SK-N-SH treated with all-trans-retinoic acid at 6 μM for 48 hours (cell line): ENCODE measurements around the gene SAMD8.
"Not testable (repeated sequence)": the region's sequence is repeated elsewhere in the genome, so short reads cannot be mapped to it uniquely, and the experiment has no call there.

ENCODE experiments used
- ATAC-seq: fragments of 200-7000 bp; cut with Tn5 transposase; 3 replicates; pipeline ENCODE4 v1.9.1; 2020; ENCODE audit warnings: mild to moderate bottlenecking, moderate library complexity
- ARNTL ChIP-seq: fragments of 450-650 bp; formaldehyde crosslinking; IDR thresholded peaks from 2 replicates; pipeline ENCODE4 v1.5.0; 2020; ENCODE audit warnings: low read depth, mild to moderate bottlenecking, moderate library complexity, borderline replicate concordance
- BACH2 ChIP-seq: fragments of 250-450 bp; sonication (Bioruptor Pico); IDR thresholded peaks from 2 replicates; pipeline ENCODE4 v1.9.0; 2021; ENCODE audit warnings: mild to moderate bottlenecking, borderline replicate concordance
- ESRRG ChIP-seq: fragments of 250-450 bp; sonication (Bioruptor Pico); IDR thresholded peaks from 2 replicates; pipeline ENCODE4 v1.6.1; 2021; ENCODE audit warnings: mild to moderate bottlenecking
- ISL1 ChIP-seq: fragments of 250-450 bp; sonication (Bioruptor Pico); IDR thresholded peaks from 2 replicates; pipeline ENCODE4 v2.1.2; 2022; ENCODE audit warnings: mild to moderate bottlenecking, moderate library complexity
- OSR1 ChIP-seq: fragments of 250-450 bp; sonication (Bioruptor Pico); IDR thresholded peaks from 2 replicates; pipeline ENCODE4 v1.8.0; 2022; ENCODE audit warnings: moderate library complexity, mild to moderate bottlenecking, inconsistent platforms
- PPARA ChIP-seq: fragments of 250-450 bp; sonication (Bioruptor Pico); IDR thresholded peaks from 2 replicates; pipeline ENCODE4 v1.5.0; 2020; ENCODE audit warnings: mild to moderate bottlenecking, borderline replicate concordance
- RARB ChIP-seq: fragments of 250-450 bp; sonication (Bioruptor Pico); IDR thresholded peaks from 2 replicates; pipeline ENCODE4 v1.8.0; 2021; ENCODE audit warnings: mild to moderate bottlenecking, moderate library complexity
- SNAI2 ChIP-seq: fragments of 250-450 bp; sonication (Bioruptor Pico); IDR thresholded peaks from 2 replicates; pipeline ENCODE4 v1.5.0; 2020; ENCODE audit warnings: mild to moderate bottlenecking, moderate library complexity
- TCF4 ChIP-seq: fragments of 250-450 bp; sonication (Bioruptor Pico); IDR thresholded peaks from 2 replicates; pipeline ENCODE4 v1.8.0; 2021; ENCODE audit warnings: mild to moderate bottlenecking, moderate library complexity, borderline replicate concordance
- TOX ChIP-seq: fragments of 250-450 bp; sonication (Bioruptor Pico); IDR thresholded peaks from 2 replicates; pipeline ENCODE4 v1.8.0; 2021; ENCODE audit warnings: mild to moderate bottlenecking, moderate library complexity, borderline replicate concordance
- ZC3H10 ChIP-seq: fragments of 250-450 bp; sonication (Bioruptor Pico); IDR thresholded peaks from 2 replicates; pipeline ENCODE4 v1.5.1; 2021; ENCODE audit warnings: mild to moderate bottlenecking, moderate library complexity
- ZFP30 ChIP-seq: fragments of 450-650 bp; formaldehyde crosslinking; IDR thresholded peaks from 2 replicates; pipeline ENCODE4 v1.5.0; 2022; ENCODE audit warnings: mild to moderate bottlenecking, moderate library complexity
- ZNF565 ChIP-seq: fragments of 450-650 bp; formaldehyde crosslinking; conservative IDR thresholded peaks from 2 replicates; pipeline ENCODE4 v1.5.0; 2020; ENCODE audit warnings: low read depth, mild to moderate bottlenecking, moderate library complexity
- ZNF8 ChIP-seq: fragments of 450-650 bp; formaldehyde crosslinking; IDR thresholded peaks from 2 replicates; pipeline ENCODE4 v1.5.0; 2020; ENCODE audit warnings: mild to moderate bottlenecking, moderate library complexity
- TF ChIP-seq, protein P1 (sequence below): fragments of 250-450 bp; sonication (Bioruptor Pico); IDR thresholded peaks from 2 replicates; pipeline ENCODE4 v1.8.0; 2020; ENCODE audit warnings: mild to moderate bottlenecking, moderate library complexity, borderline replicate concordance
- TF ChIP-seq, protein P2 (sequence below): fragments of 250-450 bp; sonication (Bioruptor Pico); IDR thresholded peaks from 2 replicates; pipeline ENCODE4 v1.5.1; 2021; ENCODE audit warnings: mild to moderate bottlenecking, moderate library complexity
- TF ChIP-seq, protein P3 (sequence below): fragments of 250-450 bp; sonication (Bioruptor Pico); IDR thresholded peaks from 2 replicates; pipeline ENCODE4 v1.5.0; 2020; ENCODE audit warnings: mild to moderate bottlenecking, moderate library complexity
- TF ChIP-seq, protein P4 (sequence below): fragments of 250-450 bp; sonication (Bioruptor Pico); IDR thresholded peaks from 2 replicates; pipeline ENCODE4 v1.8.0; 2021; ENCODE audit warnings: low read depth, mild to moderate bottlenecking, moderate library complexity, borderline replicate concordance
- TF ChIP-seq, protein P5 (sequence below): fragments of 250-450 bp; sonication (Bioruptor Pico); IDR thresholded peaks from 2 replicates; pipeline ENCODE4 v1.5.1; 2020; ENCODE audit warnings: low read depth, mild to moderate bottlenecking, moderate library complexity

The SAMD8 gene

DNA sequence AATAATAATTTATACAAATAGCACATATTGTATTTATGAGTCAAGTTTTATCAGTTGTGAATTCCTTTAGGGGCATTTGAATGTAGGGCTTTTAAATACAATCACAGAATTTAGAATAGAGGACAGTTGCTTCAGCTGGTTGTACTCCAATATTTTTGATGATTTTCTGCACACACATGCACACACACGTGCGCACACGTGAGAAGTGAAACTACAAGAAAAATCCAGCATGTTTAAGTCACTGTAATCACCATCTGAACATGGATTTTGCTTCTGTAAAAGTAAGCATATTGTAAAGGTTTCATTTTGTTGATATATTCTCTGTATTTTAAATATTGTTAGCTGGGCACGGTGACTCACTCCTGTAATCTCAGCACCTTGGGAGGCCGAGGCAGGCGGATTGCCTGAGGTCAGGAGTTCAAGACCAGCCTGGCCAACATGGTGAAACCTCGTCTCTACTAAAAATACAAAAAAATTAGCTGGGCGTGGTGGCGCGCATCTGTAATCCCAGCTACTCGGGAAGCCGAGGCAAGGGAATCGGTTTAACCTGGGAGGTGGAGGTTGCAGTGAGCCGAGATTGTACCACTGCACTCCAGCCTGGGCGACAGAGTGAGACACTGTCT is 8.1 kb downstream of the SAMD8 start:
- not testable (repeated sequence) for ATAC-seq

DNA sequence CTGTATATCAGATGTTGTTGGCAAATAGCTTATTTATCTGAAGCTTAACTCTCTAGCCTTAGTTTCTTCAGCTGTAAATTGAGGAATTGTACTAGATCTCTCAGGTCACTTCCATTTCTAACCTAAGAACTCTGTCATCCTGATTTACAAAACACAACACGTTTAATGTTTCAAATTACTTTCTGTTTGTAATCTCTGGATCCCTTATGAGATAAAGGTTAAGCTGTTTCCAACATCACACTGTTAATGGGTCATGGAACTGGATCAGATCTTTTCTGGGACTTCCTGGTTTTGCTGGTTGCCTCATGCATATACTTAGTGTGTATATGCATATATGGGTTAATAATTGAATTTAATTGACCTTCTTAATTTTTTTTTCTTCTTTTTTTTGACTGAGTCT is 9.9 kb downstream of the SAMD8 start:
- no peak for TF ChIP-seq ZC3H10
- TF ChIP-seq OSR1 (CRISPR knock-in tag) = no peak
- no peak for TF ChIP-seq TOX (CRISPR knock-in tag)
- TF ChIP-seq ESRRG (CRISPR knock-in tag) = no peak
- TF ChIP-seq, protein P1, sequence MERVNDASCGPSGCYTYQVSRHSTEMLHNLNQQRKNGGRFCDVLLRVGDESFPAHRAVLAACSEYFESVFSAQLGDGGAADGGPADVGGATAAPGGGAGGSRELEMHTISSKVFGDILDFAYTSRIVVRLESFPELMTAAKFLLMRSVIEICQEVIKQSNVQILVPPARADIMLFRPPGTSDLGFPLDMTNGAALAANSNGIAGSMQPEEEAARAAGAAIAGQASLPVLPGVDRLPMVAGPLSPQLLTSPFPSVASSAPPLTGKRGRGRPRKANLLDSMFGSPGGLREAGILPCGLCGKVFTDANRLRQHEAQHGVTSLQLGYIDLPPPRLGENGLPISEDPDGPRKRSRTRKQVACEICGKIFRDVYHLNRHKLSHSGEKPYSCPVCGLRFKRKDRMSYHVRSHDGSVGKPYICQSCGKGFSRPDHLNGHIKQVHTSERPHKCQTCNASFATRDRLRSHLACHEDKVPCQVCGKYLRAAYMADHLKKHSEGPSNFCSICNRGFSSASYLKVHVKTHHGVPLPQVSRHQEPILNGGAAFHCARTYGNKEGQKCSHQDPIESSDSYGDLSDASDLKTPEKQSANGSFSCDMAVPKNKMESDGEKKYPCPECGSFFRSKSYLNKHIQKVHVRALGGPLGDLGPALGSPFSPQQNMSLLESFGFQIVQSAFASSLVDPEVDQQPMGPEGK (CRISPR knock-in tag) = no peak
- no peak for ATAC-seq

DNA sequence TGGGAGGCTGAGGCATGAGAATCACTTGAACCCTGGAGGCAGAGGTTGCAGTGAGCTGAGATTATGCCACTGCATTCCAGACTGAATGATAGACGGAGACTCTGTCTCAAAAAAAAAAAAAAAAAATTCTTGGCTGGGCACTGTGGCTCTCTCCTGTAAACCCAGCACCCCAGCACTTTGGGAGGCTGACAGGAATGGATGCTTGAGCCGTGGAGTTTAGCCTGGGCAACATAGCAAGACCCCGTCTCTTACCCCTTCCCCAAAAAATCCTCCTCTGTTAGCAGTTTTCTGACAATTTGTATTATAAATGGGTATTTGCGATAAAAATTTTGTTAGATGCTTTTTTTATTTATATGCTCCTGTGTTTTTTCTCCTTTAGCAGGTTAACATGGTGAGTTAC is 11.0 kb downstream of the SAMD8 start:
- ATAC-seq = no peak
- TF ChIP-seq PPARA (CRISPR knock-in tag) = no peak
- TF ChIP-seq BACH2 (CRISPR knock-in tag) = no peak
- TF ChIP-seq, protein P1 (CRISPR knock-in tag) = no peak
- TF ChIP-seq ESRRG (CRISPR knock-in tag) = no peak
- TF ChIP-seq, protein P2, sequence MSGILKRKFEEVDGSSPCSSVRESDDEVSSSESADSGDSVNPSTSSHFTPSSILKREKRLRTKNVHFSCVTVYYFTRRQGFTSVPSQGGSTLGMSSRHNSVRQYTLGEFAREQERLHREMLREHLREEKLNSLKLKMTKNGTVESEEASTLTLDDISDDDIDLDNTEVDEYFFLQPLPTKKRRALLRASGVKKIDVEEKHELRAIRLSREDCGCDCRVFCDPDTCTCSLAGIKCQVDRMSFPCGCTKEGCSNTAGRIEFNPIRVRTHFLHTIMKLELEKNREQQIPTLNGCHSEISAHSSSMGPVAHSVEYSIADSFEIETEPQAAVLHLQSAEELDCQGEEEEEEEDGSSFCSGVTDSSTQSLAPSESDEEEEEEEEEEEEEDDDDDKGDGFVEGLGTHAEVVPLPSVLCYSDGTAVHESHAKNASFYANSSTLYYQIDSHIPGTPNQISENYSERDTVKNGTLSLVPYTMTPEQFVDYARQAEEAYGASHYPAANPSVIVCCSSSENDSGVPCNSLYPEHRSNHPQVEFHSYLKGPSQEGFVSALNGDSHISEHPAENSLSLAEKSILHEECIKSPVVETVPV (CRISPR knock-in tag) = no peak
- no peak for TF ChIP-seq SNAI2
- TF ChIP-seq, protein P3, sequence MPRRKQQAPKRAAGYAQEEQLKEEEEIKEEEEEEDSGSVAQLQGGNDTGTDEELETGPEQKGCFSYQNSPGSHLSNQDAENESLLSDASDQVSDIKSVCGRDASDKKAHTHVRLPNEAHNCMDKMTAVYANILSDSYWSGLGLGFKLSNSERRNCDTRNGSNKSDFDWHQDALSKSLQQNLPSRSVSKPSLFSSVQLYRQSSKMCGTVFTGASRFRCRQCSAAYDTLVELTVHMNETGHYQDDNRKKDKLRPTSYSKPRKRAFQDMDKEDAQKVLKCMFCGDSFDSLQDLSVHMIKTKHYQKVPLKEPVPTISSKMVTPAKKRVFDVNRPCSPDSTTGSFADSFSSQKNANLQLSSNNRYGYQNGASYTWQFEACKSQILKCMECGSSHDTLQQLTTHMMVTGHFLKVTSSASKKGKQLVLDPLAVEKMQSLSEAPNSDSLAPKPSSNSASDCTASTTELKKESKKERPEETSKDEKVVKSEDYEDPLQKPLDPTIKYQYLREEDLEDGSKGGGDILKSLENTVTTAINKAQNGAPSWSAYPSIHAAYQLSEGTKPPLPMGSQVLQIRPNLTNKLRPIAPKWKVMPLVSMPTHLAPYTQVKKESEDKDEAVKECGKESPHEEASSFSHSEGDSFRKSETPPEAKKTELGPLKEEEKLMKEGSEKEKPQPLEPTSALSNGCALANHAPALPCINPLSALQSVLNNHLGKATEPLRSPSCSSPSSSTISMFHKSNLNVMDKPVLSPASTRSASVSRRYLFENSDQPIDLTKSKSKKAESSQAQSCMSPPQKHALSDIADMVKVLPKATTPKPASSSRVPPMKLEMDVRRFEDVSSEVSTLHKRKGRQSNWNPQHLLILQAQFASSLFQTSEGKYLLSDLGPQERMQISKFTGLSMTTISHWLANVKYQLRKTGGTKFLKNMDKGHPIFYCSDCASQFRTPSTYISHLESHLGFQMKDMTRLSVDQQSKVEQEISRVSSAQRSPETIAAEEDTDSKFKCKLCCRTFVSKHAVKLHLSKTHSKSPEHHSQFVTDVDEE (CRISPR knock-in tag) = no peak
- TF ChIP-seq, protein P4, sequence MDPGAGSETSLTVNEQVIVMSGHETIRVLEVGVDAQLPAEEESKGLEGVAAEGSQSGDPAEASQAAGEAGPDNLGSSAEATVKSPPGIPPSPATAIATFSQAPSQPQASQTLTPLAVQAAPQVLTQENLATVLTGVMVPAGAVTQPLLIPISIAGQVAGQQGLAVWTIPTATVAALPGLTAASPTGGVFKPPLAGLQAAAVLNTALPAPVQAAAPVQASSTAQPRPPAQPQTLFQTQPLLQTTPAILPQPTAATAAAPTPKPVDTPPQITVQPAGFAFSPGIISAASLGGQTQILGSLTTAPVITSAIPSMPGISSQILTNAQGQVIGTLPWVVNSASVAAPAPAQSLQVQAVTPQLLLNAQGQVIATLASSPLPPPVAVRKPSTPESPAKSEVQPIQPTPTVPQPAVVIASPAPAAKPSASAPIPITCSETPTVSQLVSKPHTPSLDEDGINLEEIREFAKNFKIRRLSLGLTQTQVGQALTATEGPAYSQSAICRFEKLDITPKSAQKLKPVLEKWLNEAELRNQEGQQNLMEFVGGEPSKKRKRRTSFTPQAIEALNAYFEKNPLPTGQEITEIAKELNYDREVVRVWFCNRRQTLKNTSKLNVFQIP (CRISPR knock-in tag) = no peak
- TF ChIP-seq ZNF8 (CRISPR knock-in tag) = no peak
- TF ChIP-seq ISL1 = no peak
- no peak for TF ChIP-seq ZFP30
- TF ChIP-seq ZNF565 (CRISPR knock-in tag) = no peak
- no peak for TF ChIP-seq ARNTL (CRISPR knock-in tag)
- TF ChIP-seq, protein P5, sequence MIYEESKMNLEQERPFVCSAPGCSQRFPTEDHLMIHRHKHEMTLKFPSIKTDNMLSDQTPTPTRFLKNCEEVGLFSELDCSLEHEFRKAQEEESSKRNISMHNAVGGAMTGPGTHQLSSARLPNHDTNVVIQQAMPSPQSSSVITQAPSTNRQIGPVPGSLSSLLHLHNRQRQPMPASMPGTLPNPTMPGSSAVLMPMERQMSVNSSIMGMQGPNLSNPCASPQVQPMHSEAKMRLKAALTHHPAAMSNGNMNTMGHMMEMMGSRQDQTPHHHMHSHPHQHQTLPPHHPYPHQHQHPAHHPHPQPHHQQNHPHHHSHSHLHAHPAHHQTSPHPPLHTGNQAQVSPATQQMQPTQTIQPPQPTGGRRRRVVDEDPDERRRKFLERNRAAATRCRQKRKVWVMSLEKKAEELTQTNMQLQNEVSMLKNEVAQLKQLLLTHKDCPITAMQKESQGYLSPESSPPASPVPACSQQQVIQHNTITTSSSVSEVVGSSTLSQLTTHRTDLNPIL = no peak
- TF ChIP-seq TCF4 (CRISPR knock-in tag) = no peak
- TF ChIP-seq ZC3H10 = no peak
- no peak for TF ChIP-seq TOX (CRISPR knock-in tag)
- no peak for TF ChIP-seq RARB (CRISPR knock-in tag)
